Sigmoid colon (tissue), 4 donors: ENCODE results near the gene CSNK1A1.
A peak's percentile ranks its signal among the peaks of the same experiment; 100 is the strongest.

Experiments used
- EP300 ChIP-seq, 4 donors: sonication (generic); formaldehyde crosslinking; IDR thresholded peaks; one replicate each; pipeline ENCODE4 v1.6.1; 2017; ENCODE audit warnings: antibody characterized with exemption in 4 of 4
- POLR2A ChIP-seq, 2 donors: fragments of 450-650 bp; IDR thresholded peaks; one replicate each; pipeline ENCODE4 v1.6.1; 2016; ENCODE audit warnings: antibody characterized with exemption in 2 of 2, mild to moderate bottlenecking in 2 of 2, moderate library complexity in 2 of 2
- POLR2AphosphoS5 ChIP-seq, 4 donors: sonication (generic); formaldehyde crosslinking; IDR thresholded peaks; one replicate each; pipeline ENCODE4 v1.6.1; 2017; ENCODE audit warnings: antibody characterized with exemption in 4 of 4
- TF ChIP-seq, protein P1 (sequence below), 4 experiments: fragments of 450-650 bp in 3 of 4; fragments of 200-600 bp in 1 of 4; IDR thresholded peaks; one replicate each; pipeline ENCODE4 v1.5.1; 2016 to 2019; ENCODE audit warnings: antibody characterized with exemption in 4 of 4, mild to moderate bottlenecking in 3 of 4, moderate library complexity in 2 of 4

GRCh38 chr5:149464796-149465489, 86.3 kb downstream of the CSNK1A1 start:
- TF ChIP-seq, protein P1, sequence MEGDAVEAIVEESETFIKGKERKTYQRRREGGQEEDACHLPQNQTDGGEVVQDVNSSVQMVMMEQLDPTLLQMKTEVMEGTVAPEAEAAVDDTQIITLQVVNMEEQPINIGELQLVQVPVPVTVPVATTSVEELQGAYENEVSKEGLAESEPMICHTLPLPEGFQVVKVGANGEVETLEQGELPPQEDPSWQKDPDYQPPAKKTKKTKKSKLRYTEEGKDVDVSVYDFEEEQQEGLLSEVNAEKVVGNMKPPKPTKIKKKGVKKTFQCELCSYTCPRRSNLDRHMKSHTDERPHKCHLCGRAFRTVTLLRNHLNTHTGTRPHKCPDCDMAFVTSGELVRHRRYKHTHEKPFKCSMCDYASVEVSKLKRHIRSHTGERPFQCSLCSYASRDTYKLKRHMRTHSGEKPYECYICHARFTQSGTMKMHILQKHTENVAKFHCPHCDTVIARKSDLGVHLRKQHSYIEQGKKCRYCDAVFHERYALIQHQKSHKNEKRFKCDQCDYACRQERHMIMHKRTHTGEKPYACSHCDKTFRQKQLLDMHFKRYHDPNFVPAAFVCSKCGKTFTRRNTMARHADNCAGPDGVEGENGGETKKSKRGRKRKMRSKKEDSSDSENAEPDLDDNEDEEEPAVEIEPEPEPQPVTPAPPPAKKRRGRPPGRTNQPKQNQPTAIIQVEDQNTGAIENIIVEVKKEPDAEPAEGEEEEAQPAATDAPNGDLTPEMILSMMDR (IDR thresholded peaks at IDR 0.05): no peak
- TF ChIP-seq POLR2AphosphoS5 (IDR thresholded peaks at IDR 0.05): peak in 1 of 4 donors; percentile 69
- no peak for TF ChIP-seq POLR2A (IDR thresholded peaks at IDR 0.05)
- no peak for TF ChIP-seq EP300 (IDR thresholded peaks at IDR 0.05)
